Measurements from ENCODE around the gene PPM1L.

PPM1L gene

GRCh38 chr3:160856450-160856849 lies 100.4 kb downstream of the PPM1L start:
- DNase-seq (ENCODE audit: low read depth): no peak

- DNase-seq (ENCODE audit: low read depth): no peak
Observed at GRCh38 chr3:160857476-160858119, 101.6 kb downstream of the PPM1L start.

GRCh38 chr3:160860346-160860745 lies 104.3 kb downstream of the PPM1L start:
- DNase-seq (ENCODE audit: low read depth): no peak

- DNase-seq (ENCODE audit: low read depth): peak; percentile 69
Observed at GRCh38 chr3:160869825-160870224, 113.8 kb downstream of the PPM1L start.

- DNase-seq (ENCODE audit: low read depth): no peak
Observed at GRCh38 chr3:160870327-160870726, 114.3 kb downstream of the PPM1L start.

- no peak for DNase-seq (ENCODE audit: low read depth)
Observed at GRCh38 chr3:160874736-160875135, 118.7 kb downstream of the PPM1L start.

- DNase-seq (ENCODE audit: low read depth): no peak
Observed at GRCh38 chr3:160876643-160877042, 120.6 kb downstream of the PPM1L start.

GRCh38 chr3:160879859-160880258 lies 123.8 kb downstream of the PPM1L start:
- DNase-seq (ENCODE audit: low read depth): no peak

- DNase-seq (ENCODE audit: low read depth): no peak
Observed at GRCh38 chr3:160883373-160883772, 127.3 kb downstream of the PPM1L start.

- DNase-seq (ENCODE audit: low read depth): peak; percentile 20
Observed at GRCh38 chr3:160885791-160886286, 129.8 kb downstream of the PPM1L start.

- no peak for DNase-seq (ENCODE audit: low read depth)
Observed at GRCh38 chr3:160886421-160886820, 130.4 kb downstream of the PPM1L start.

GRCh38 chr3:160893207-160893606 lies 137.2 kb downstream of the PPM1L start:
- no peak for DNase-seq (ENCODE audit: low read depth)

GRCh38 chr3:160904691-160905090 lies 148.7 kb downstream of the PPM1L start:
- no peak for DNase-seq (ENCODE audit: low read depth)

- DNase-seq (ENCODE audit: low read depth): no peak
Observed at GRCh38 chr3:160906646-160907045, 150.6 kb downstream of the PPM1L start.

- DNase-seq (ENCODE audit: low read depth): no peak
Observed at GRCh38 chr3:160909917-160910316, 153.9 kb downstream of the PPM1L start.

GRCh38 chr3:160911411-160911810 lies 155.4 kb downstream of the PPM1L start:
- no peak for DNase-seq (ENCODE audit: low read depth)

GRCh38 chr3:160916472-160916871 lies 160.4 kb downstream of the PPM1L start:
- no peak for DNase-seq (ENCODE audit: low read depth)

GRCh38 chr3:160919942-160920341 lies 163.9 kb downstream of the PPM1L start:
- DNase-seq (ENCODE audit: low read depth): no peak

GRCh38 chr3:160921020-160921635 lies 165.1 kb downstream of the PPM1L start:
- DNase-seq (ENCODE audit: low read depth): peak; percentile 50

- DNase-seq (ENCODE audit: low read depth): no peak
Observed at GRCh38 chr3:160924776-160925175, 168.7 kb downstream of the PPM1L start.

- DNase-seq (ENCODE audit: low read depth): no peak
Observed at GRCh38 chr3:160927620-160928019, 171.6 kb downstream of the PPM1L start.

GRCh38 chr3:160928183-160928726 lies 172.2 kb downstream of the PPM1L start:
- no peak for DNase-seq (ENCODE audit: low read depth)

GRCh38 chr3:160929595-160929994 lies 173.6 kb downstream of the PPM1L start:
- no peak for DNase-seq (ENCODE audit: low read depth)

- peak; percentile 73 for DNase-seq (ENCODE audit: low read depth)
Observed at GRCh38 chr3:160931474-160931873, 175.4 kb downstream of the PPM1L start.

Data from fibroblast of gingiva (primary cell).